Esophagus squamous epithelium (tissue), 5 donors: ENCODE data around the gene CRADD. TPM values are rescaled to one million over a fixed set of nuclear protein-coding genes. Genes with fewer than 3 reads are reported as not detected.

Experiments
- DNase-seq: peaks from one replicate; lab custom pipeline; 2025; lab: John Stamatoyannopoulos, UW
- H3K27ac ChIP-seq, 4 donors: fragments of 200-600 bp; sonication (generic); one replicate each; pipeline ENCODE4 v1.5.1; 2016 to 2019; ENCODE audit warnings: mild to moderate bottlenecking in 1 of 4
- H3K27me3 ChIP-seq, 4 donors: fragments of 200-600 bp; sonication (generic); 1 replicate in 3 of 4; 2 replicates in 1 of 4; pipeline versions ENCODE4 v1.5.1 to v1.6.0; 2017 to 2021; ENCODE audit warnings: antibody characterized with exemption in 1 of 4
- H3K36me3 ChIP-seq, 3 donors: fragments of 200-600 bp; sonication (generic); one replicate each; pipeline ENCODE4 v1.5.1; 2016 to 2019
- H3K4me1 ChIP-seq, 3 donors: fragments of 200-600 bp; sonication (generic); one replicate each; pipeline ENCODE4 v1.5.1; 2017 to 2019
- H3K4me3 ChIP-seq, 4 donors: fragments of 200-600 bp; sonication (generic); 1 replicate in 3 of 4; 2 replicates in 1 of 4; pipeline ENCODE4 v1.5.1; 2016 to 2019; ENCODE audit warnings: mild to moderate bottlenecking in 2 of 4, moderate library complexity in 1 of 4
- H3K9me3 ChIP-seq, 3 donors: fragments of 200-600 bp; sonication (generic); one replicate each; pipeline ENCODE4 v1.5.1; 2016 to 2019
- POLR2A ChIP-seq, 4 donors: fragments of 450-650 bp; IDR thresholded peaks; one replicate each; pipeline ENCODE4 v1.6.1; 2017; ENCODE audit warnings: antibody characterized with exemption in 4 of 4, mild to moderate bottlenecking in 4 of 4, moderate library complexity in 3 of 4
- WGBS, 2 donors: methylation state at CpG; one replicate each; pipeline ENCODE4 v1.1.5; 2018; 5-methylcytosine and 5-hydroxymethylcytosine counted together
- intact Hi-C: fragments of 100-400 bp; cut with DNase I; formaldehyde crosslinking; loops from one replicate; pipeline ENCODE4 v1.15.0; 2022
- total RNA-seq, 4 donors: library from RNA; depleted of rRNA; stranded (reverse); fragments of >200 nt; gene quantifications; one replicate each; pipeline ENCODE4 v1.1.0, GENCODE V29; 2016
- TF ChIP-seq, protein P1 (sequence below), 6 experiments: fragments of 450-650 bp in 4 of 6; fragments of 200-600 bp in 2 of 6; sonication (generic) in 2 of 6; IDR thresholded peaks; one replicate each; pipeline ENCODE4 v1.5.1; 2016 to 2019; ENCODE audit warnings: antibody characterized with exemption in 6 of 6, mild to moderate bottlenecking in 4 of 6, moderate library complexity in 4 of 6
- donor health status: DM: yes; HTN: yes; CAD: no.

CRADD gene
- total RNA-seq, 4 donors from 2014 or later = 20.2 to 22.9 (median 21.7) TPM

DNA sequence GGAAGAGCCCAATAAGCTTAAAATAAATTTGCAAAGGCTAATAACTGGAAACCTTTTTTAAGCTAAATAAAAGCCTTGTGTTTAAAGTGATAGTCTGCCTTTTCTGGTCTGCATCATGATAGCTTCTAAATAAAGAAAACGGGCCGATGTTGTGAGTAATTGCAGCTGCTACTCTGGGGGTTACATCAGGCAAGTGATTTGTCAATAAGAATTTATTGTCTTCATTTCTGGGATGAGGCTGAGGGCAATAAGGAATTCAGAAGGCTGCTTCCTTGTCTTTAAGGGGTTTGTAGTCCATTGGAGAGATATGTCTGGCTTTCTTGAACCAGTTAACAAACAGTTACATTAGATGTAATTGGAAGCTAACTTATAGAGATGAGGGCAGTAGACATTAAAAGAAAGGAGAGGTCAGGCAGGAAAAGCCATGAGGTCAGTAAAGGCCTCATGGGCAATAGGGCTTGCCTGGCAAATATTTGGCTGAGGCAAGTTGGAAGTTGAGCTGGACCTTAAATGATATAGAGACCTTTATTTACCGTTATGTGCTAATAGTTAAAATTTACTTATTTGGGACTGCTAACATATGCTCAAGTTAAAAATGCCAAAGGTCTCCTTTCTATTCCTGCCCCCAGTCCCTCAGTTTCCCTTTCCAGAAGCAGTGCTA lies 85.0 kb downstream of the CRADD start:
- intact Hi-C loops = loop anchor here (5.0 kb wide), 1 partner anchor 340 kb away; no protein-coding TSS in a partner anchor
- WGBS, 2 donors = 77 to 81% methylated on average over 3 of the region's 3 CpGs
- DNase-seq = no peak
- Histone ChIP-seq H3K9me3 (no peaks in the 10 kb centered on the region), H3K27me3 (no peaks in the 10 kb centered on the region), H3K36me3 (no peaks in the 10 kb centered on the region), H3K4me1 (peaks cover 2 to 35% (median 11%) of the 10 kb centered on the region in 3 donors), H3K4me3 (no peak overlapping the region), H3K27ac (peak overlapping the region in 1 of 4 donors; percentile 22)
- no peak for TF ChIP-seq POLR2A (IDR thresholded peaks at IDR 0.05)
- TF ChIP-seq, protein P1, sequence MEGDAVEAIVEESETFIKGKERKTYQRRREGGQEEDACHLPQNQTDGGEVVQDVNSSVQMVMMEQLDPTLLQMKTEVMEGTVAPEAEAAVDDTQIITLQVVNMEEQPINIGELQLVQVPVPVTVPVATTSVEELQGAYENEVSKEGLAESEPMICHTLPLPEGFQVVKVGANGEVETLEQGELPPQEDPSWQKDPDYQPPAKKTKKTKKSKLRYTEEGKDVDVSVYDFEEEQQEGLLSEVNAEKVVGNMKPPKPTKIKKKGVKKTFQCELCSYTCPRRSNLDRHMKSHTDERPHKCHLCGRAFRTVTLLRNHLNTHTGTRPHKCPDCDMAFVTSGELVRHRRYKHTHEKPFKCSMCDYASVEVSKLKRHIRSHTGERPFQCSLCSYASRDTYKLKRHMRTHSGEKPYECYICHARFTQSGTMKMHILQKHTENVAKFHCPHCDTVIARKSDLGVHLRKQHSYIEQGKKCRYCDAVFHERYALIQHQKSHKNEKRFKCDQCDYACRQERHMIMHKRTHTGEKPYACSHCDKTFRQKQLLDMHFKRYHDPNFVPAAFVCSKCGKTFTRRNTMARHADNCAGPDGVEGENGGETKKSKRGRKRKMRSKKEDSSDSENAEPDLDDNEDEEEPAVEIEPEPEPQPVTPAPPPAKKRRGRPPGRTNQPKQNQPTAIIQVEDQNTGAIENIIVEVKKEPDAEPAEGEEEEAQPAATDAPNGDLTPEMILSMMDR (IDR thresholded peaks at IDR 0.05) = no peak

DNA sequence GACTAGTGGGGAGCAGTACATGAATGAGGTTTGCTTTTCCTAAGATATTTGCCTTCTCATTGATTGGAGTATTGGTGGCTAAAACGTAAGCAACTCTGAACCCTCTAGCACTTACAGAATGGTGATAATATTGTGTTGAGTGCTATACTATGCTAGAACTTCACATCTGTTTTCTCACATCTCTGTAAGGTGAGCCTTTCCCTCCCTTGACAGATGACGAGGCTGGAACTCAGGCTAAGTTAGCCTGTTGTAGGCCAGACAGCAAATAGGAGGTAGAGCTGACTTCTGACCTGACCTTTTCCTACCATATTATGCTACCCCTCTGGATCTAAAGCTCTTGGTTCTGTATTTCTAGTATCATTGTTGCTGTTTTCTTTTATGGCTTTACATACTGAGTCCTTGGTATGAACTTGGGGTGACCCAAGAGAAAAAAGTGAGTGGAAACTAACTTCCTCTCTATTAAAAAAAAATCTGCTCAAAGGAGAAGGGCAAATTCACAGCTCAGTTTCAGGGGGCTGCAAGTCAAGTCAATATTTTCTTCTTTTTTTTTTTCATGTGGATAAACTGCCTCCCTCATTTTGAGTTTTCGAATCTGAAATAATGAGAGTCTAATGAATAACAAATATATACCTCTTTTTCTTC lies 85.9 kb downstream of the CRADD start:
- TF ChIP-seq, protein P1 (IDR thresholded peaks at IDR 0.05) = no peak
- TF ChIP-seq POLR2A (IDR thresholded peaks at IDR 0.05) = no peak
- intact Hi-C loops = loop anchor here (5.0 kb wide), 1 partner anchor 339 kb away; no protein-coding TSS in a partner anchor
- Histone ChIP-seq H3K27ac (no peak overlapping the region), H3K4me3 (no peak overlapping the region), H3K4me1 (peaks cover 4 to 43% (median 19%) of the 10 kb centered on the region in 3 donors), H3K9me3 (no peaks in the 10 kb centered on the region), H3K27me3 (no peaks in the 10 kb centered on the region), H3K36me3 (no peaks in the 10 kb centered on the region)
- DNase-seq = no peak
- 93 to 95% methylated on average over 3 of the region's 3 CpGs for WGBS, 2 donors

DNA sequence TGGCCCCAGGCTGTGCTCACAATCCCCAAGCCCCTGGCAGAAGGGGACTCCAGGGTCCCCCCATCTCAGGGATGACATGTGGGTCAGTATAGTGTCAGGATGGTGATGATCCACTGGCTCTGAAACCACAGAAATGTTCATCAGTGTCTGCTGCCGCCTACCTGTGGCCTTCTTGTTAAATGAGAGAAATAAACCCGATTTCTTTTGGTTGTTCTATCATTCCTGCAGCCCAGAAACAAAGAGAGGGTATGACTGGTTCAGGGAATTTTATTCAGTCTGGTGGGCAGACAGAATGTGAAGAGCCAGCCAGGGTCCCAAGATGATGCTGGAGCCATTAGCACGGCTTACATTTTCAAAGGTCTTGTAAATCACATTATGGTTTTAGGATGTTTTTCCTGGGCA lies 86.6 kb downstream of the CRADD start:
- Histone ChIP-seq H3K27me3 (no peaks in the 10 kb centered on the region), H3K9me3 (no peaks in the 10 kb centered on the region), H3K36me3 (no peaks in the 10 kb centered on the region), H3K4me1 (peaks cover 4 to 43% (median 19%) of the 10 kb centered on the region in 3 donors), H3K27ac (no peak overlapping the region), H3K4me3 (no peak overlapping the region)
- intact Hi-C loops = loop anchor here (5.0 kb wide), 1 partner anchor 339 kb away; no protein-coding TSS in a partner anchor
- DNase-seq = no peak
- no peak for TF ChIP-seq POLR2A (IDR thresholded peaks at IDR 0.05)
- TF ChIP-seq, protein P1 (IDR thresholded peaks at IDR 0.05) = peak in 4 of 6 experiments; percentile 11 to 46 (median 18)
- 81 to 82% methylated on average over 3 of the region's 3 CpGs for WGBS, 2 donors

DNA sequence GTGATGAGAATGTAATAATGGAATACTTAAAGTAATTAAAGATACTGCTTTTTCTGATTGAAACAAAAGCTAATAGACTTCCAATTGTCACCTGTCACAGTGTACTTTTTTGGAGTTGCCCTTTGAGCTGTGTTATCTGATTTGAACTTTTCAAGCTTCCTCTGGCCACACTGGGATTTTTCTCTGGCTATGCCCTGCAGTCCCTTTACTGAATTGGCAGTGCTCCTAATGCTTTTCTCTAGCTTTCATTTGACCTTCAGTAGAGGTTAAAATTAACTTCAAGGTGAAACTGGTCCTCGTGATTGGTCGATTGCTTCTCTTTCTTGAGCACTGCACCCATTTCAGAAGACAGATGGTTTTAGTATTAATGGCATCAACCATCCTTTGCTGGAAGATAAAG lies 89.2 kb downstream of the CRADD start:
- Histone ChIP-seq H3K27ac (peak overlapping the region in 3 of 4 donors; percentile 31 to 53 (median 32)), H3K4me3 (no peak overlapping the region), H3K27me3 (no peaks in the 10 kb centered on the region), H3K36me3 (no peaks in the 10 kb centered on the region), H3K4me1 (peaks cover 4 to 30% (median 11%) of the 10 kb centered on the region in 3 donors), H3K9me3 (no peaks in the 10 kb centered on the region)
- intact Hi-C loops = no loop called here
- TF ChIP-seq, protein P1 (IDR thresholded peaks at IDR 0.05) = no peak
- TF ChIP-seq POLR2A (IDR thresholded peaks at IDR 0.05) = no peak
- 86 to 93% methylated on average over 2 of the region's 2 CpGs for WGBS, 2 donors
- no peak for DNase-seq
